Measurements from ENCODE around the gene CCNA2.

Gene CCNA2

DNA sequence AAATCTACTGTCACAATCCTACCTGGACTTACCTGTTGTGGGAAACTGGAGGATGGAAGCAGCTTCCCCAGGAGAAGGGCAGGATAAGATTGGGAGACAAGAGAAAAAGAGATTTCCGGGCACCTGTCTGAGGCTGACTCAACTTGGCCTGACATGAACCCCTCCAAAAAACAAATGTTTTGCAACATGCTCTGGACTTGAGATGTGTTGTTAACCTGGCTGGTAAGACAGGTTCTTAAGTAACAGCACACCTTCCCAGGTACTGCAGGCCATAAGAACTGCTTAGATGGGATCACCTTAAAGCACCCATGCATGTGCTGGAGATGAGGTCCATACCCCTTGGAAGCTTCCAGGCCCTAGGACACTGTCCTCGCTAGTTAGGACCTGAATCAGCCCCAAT, 54.3 kb downstream of the CCNA2 start:
- no peak for DNase-seq

DNA sequence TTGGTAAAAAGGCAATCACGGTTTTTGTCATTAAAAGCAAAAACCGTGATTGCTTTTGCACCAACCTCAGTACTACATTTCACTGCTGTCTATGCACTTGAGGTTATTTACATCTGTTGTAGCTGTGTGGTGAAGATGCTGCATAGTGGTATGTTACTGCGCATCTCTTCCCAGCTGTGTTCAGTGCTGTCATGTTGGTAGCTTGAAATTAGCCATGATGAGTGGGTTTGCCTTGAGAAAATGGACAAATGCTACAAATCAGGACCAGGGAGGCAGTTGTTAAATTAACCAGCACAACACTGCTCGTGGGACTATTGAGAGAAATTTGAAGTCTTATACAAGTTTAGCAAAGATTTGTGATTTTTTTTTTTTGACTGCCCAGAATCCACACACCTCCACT, 56.5 kb downstream of the CCNA2 start:
- DNase-seq = no peak

Measured in CD4-positive, alpha-beta T cell treated with Interferon gamma for 1 hour (primary cell).